Activated CD8-positive, alpha-beta T cell treated with anti-CD3 and anti-CD28 coated beads for 36 hours (primary cell): Measurements from ENCODE around the gene VPS13C. TPM values are rescaled to one million over a fixed set of nuclear protein-coding genes. Genes with fewer than 3 reads are reported as not detected.

Experiments
- ATAC-seq: fragments of 200-7000 bp; cut with Tn5 transposase; one replicate; pipeline ENCODE4 v1.10.0; 2021; ENCODE audit warnings: mild to moderate bottlenecking, moderate library complexity
- CTCF ChIA-PET: fragments of 350-600 bp; sonication (Branson Sonifier 250); formaldehyde crosslinking; loops from one replicate; lab custom pipeline; 2021; ENCODE audit warnings: antibody characterized with exemption; lab: Charles Lee
- POLR2A ChIA-PET: fragments of 350-600 bp; sonication (Branson Sonifier 250); formaldehyde crosslinking; loops from one replicate; lab custom pipeline; 2021; ENCODE audit warnings: antibody characterized with exemption; lab: Charles Lee
- DNase-seq: peaks from one replicate; pipeline ENCODE4 v3.0.0-alpha.2; 2020
- H3K27ac Mint-ChIP-seq: one replicate; pipeline ENCODE4 v1.8.0; 2021; ENCODE audit warnings: mild to moderate bottlenecking, mixed read lengths
- H3K27me3 Mint-ChIP-seq: one replicate; pipeline ENCODE4 v1.8.0; 2021; ENCODE audit warnings: mixed read lengths
- H3K36me3 Mint-ChIP-seq: one replicate; pipeline ENCODE4 v1.8.0; 2021; ENCODE audit warnings: low read depth, mixed read lengths
- H3K4me1 Mint-ChIP-seq: one replicate; pipeline ENCODE4 v1.8.0; 2021; ENCODE audit warnings: low read depth, mixed read lengths
- H3K4me3 Mint-ChIP-seq: one replicate; pipeline ENCODE4 v1.8.0; 2021; ENCODE audit warnings: mild to moderate bottlenecking, moderate library complexity, mixed read lengths
- H3K9me3 Mint-ChIP-seq: one replicate; pipeline ENCODE4 v1.8.0; 2021; ENCODE audit warnings: mixed read lengths
- CTCF ChIP-seq: fragments of 200-600 bp; IDR thresholded peaks from one replicate; pipeline ENCODE4 v1.8.0; 2022; ENCODE audit warnings: antibody characterized with exemption, mild to moderate bottlenecking
- intact Hi-C: fragments of 100-400 bp; cut with micrococcal nuclease; formaldehyde crosslinking; loops from one replicate; pipeline ENCODE4 v1.10.0; 2022
- total RNA-seq, 2 experiments: library from RNA; stranded (reverse); gene quantifications; one replicate each; pipeline ENCODE4 v1.2.3, GENCODE V29; 2021

The VPS13C gene
- total RNA-seq, 2 experiments from 2014 or later = 41.4 to 45.9 TPM

- Mint-ChIP-seq H3K9me3 (no peaks in the 10 kb centered on the region), H3K27ac (no peak overlapping the region), H3K4me3 (no peak overlapping the region), H3K27me3 (peaks cover 10% of the 10 kb centered on the region), H3K36me3 (no peaks in the 10 kb centered on the region), H3K4me1 (no peaks in the 10 kb centered on the region)
- TF ChIP-seq CTCF = no peak
- POLR2A ChIA-PET = no interaction called here
- intact Hi-C loops = no loop called here
- no peak for DNase-seq
- no peak for ATAC-seq
- CTCF ChIA-PET = interaction anchor here (3.9 kb wide), 1 partner anchor 10 kb away, joined by 20 read pairs; no protein-coding TSS in a partner anchor
Observed at GRCh38 chr15:61824291-61824690, 236.0 kb downstream of the VPS13C start.

- intact Hi-C loops = no loop called here
- TF ChIP-seq CTCF = no peak
- Mint-ChIP-seq H3K4me1 (no peaks in the 10 kb centered on the region), H3K4me3 (no peak overlapping the region), H3K27ac (no peak overlapping the region), H3K27me3 (peaks cover 10% of the 10 kb centered on the region), H3K9me3 (no peaks in the 10 kb centered on the region), H3K36me3 (no peaks in the 10 kb centered on the region)
- ATAC-seq = no peak
- DNase-seq = no peak
- POLR2A ChIA-PET = no interaction called here
- CTCF ChIA-PET = interaction anchor here (3.9 kb wide), 1 partner anchor 12 kb away, joined by 20 read pairs; no protein-coding TSS in a partner anchor
Observed at GRCh38 chr15:61822511-61822910, 237.7 kb downstream of the VPS13C start.

- H3K27me3 Mint-ChIP-seq = peaks cover 10% of the 10 kb centered on the region
- no peak for DNase-seq
- intact Hi-C loops = no loop called here
- no peaks in the 10 kb centered on the region for H3K9me3 Mint-ChIP-seq
- H3K4me1 Mint-ChIP-seq = no peaks in the 10 kb centered on the region
- H3K36me3 Mint-ChIP-seq = no peaks in the 10 kb centered on the region
- no peak for TF ChIP-seq CTCF
- POLR2A ChIA-PET = no interaction called here
- no peak overlapping the region for H3K27ac Mint-ChIP-seq
- no peak for ATAC-seq
- CTCF ChIA-PET = interaction anchor here (2.5 kb wide), 1 partner anchor 14 kb away, joined by 13 read pairs; no protein-coding TSS in a partner anchor
- H3K4me3 Mint-ChIP-seq = no peak overlapping the region
Observed at GRCh38 chr15:61820951-61821350, 239.3 kb downstream of the VPS13C start.

GRCh38 chr15:61820212-61820611, 240.0 kb downstream of the VPS13C start:
- Mint-ChIP-seq H3K9me3 (no peaks in the 10 kb centered on the region), H3K27me3 (peaks cover 9% of the 10 kb centered on the region), H3K27ac (no peak overlapping the region), H3K36me3 (no peaks in the 10 kb centered on the region), H3K4me1 (no peaks in the 10 kb centered on the region), H3K4me3 (no peak overlapping the region)
- DNase-seq = no peak
- TF ChIP-seq CTCF = no peak
- intact Hi-C loops = no loop called here
- CTCF ChIA-PET = interaction anchor here (2.5 kb wide), 1 partner anchor 14 kb away, joined by 13 read pairs; no protein-coding TSS in a partner anchor
- POLR2A ChIA-PET = interaction anchor here (0.6 kb wide), 1 partner anchor 841 kb away, joined by 3 read pairs; no protein-coding TSS in a partner anchor
- ATAC-seq = no peak

- no peak for TF ChIP-seq CTCF
- Mint-ChIP-seq H3K27me3 (peaks cover 6% of the 10 kb centered on the region), H3K4me3 (no peak overlapping the region), H3K4me1 (no peaks in the 10 kb centered on the region), H3K9me3 (no peaks in the 10 kb centered on the region), H3K36me3 (no peaks in the 10 kb centered on the region), H3K27ac (no peak overlapping the region)
- POLR2A ChIA-PET = no interaction called here
- CTCF ChIA-PET = interaction anchor here (2.5 kb wide), 1 partner anchor 15 kb away, joined by 13 read pairs; no protein-coding TSS in a partner anchor
- ATAC-seq (no peak), DNase-seq (no peak)
- intact Hi-C loops = no loop called here
Observed at GRCh38 chr15:61819386-61819785, 240.9 kb downstream of the VPS13C start.
